T-helper 2 cell treated with Interferon-gamma antibody and Interleukin-4, amounts not matched to agents 100 ng/mL and 5 ng/mL, for 36 hours (primary cell): ENCODE measurements around the gene ARL4D. TPM values are rescaled to one million over a fixed set of nuclear protein-coding genes. Genes with fewer than 3 reads are reported as not detected.

Source experiments
- intact Hi-C: fragments of 100-400 bp; cut with micrococcal nuclease; formaldehyde crosslinking; loops from one replicate; pipeline ENCODE4 v1.15.1; 2023
- total RNA-seq: library from RNA; stranded (reverse); gene quantifications from 2 replicates; pipeline ENCODE4 v1.2.3, GENCODE V29; 2022

The ARL4D gene
- total RNA-seq = 5.3 and 5.6 TPM in 2 replicates

DNA sequence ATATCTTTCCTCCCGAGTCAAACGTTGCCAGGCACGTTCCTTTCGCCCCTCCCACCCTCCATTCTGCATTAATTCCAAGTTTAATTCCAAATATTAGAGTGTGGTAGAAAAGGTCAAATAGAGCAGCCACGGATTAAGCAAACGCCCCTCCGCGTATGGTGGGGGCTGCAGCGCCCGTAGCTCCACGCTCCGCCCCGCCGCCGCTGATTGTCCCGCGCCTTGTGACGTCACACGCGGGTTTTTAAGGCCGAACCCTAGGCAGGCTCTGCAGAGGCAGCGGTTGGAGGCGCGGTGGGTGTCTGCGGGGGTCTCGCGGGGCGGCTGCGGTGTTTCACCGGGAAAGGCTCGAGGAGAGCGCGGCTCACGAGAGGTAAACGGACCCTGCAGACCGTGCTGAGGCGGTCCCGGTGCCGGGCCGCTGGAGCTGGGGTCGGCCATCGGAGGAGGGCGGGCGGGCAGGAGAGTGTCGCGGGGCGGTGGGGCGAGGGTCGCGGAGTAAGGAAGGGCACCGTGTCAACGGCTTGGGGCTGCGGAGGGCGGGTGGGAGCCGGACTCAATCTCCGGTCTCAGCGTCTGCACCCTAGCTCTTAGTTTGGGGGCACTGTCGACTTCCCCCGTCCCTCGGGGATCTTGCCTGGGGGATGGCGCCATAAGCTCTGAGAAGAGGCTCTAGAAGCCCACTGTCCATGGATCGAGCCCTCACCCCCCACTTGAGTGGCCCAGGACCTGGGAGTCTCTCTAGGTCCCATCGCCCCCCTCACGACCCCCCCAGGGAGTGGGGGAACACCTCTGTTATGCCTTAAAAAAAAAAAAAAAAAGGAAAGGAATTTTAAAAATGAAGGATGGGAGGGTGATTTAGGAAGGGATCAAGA lies at the start of gene ARL4D:
TSS of gene ARL4D (plus strand) at position 270 of the 872 bp plus-strand sequence. CDS start 740 bp downstream, outside the sequence.
- intact Hi-C loops = no loop called here

DNA sequence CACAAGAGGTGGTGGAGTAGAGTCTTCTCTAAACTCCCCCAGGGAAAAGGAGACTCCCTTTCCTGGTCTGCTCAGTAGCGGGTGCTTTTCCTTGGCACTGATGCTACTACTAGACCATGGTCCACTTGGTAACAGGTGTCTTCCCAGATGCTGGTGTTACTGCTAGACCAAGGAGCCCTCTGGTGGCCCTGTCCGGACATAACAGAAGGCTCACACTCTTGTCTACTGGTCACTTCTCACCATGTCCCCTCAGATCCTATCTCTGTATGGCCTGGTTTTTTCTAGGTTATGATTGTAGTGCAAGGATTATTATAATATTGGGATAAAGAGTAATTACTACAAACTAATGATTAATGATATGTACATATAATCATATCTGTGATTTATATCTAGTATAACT lies 49.7 kb upstream of the ARL4D start:
- intact Hi-C loops = no loop called here

DNA sequence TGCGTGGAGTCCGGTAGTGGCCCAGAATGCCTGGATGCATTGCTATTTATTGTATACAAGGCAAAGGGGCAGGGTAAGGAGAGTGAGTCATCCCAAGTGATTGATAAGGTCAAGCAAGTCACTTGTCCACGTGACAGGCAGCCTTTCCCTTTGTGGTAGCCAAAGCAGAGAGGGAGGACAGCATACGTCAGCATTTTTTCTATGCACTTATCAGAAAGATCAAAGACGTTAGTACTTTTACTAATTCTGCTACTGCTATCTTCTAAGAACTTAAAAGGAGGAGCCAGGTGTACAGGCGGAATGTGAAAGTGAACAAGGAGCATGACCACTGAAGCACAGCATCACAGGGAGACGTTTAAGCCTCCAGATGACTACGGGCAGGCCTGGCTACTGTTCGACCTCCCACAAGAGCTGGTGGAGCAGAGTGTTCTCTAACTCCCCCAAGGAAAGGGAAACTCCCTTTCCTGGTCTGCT lies 47.9 kb upstream of the ARL4D start:
- intact Hi-C loops = no loop called here

- intact Hi-C loops = no loop called here
Observed at GRCh38 chr17:43351691-43352090, 47.1 kb upstream of the ARL4D start.

- intact Hi-C loops = no loop called here
Observed at GRCh38 chr17:43352579-43353331, 46.0 kb upstream of the ARL4D start.

DNA sequence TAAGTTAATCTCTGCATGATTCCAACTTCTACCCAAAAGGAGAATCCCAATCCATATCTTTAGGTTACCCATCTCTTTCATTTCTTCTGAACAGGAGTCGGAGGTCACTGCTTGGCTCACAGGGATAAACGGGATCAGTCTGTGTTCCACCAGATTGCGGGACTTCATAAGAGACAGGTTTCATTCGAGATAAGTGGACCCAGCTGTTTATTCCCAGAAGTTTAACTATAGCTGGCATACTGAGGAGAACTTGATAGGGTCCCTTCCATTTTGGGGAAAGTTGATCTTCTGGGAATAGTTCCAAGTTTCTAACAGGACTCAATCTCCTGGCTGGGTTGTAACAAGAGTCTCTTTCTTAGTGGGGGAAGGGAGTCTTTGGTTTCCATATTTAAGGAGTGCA lies 45.4 kb upstream of the ARL4D start:
- intact Hi-C loops = no loop called here

DNA sequence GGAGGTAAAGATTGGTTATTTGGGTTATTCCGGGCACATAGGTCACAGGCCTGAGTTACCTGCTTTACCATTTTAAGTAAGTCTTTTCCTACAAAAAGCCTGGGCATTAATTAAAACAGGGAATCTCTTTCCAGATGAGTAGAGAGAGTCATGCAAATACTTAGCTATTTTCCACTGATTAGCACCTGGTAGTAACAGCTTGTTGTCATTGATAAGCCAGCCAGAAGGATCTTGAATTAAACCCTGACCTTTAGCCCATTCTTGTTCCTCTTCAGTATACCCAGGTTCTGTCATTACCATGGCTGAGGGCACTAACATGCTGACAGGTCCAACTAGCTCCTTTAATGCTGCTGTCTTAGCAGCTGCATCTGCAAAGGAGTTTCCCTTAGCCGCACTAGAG lies 44.4 kb upstream of the ARL4D start:
- intact Hi-C loops = no loop called here

- intact Hi-C loops = no loop called here
Observed at GRCh38 chr17:43356450-43356849, 42.3 kb upstream of the ARL4D start.

DNA sequence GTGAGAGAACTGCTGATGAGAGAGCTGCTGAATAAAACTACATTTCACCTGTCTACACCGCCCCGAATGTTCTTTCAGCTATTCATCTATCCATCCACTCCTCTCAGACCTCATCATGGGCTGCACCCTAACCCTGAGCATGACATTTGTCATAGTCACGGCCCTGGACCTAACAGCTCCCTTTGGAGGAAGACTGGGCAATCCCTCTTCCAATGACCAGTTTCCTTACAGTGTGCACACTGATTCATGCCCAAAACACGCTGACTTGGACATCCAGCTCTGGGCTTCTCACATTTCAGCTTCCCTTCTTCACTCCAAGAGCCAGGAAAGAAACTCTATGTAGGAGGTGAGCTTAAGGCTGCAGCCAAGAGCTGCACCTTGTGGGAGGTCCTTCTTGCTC lies 41.8 kb upstream of the ARL4D start:
- intact Hi-C loops = no loop called here

DNA sequence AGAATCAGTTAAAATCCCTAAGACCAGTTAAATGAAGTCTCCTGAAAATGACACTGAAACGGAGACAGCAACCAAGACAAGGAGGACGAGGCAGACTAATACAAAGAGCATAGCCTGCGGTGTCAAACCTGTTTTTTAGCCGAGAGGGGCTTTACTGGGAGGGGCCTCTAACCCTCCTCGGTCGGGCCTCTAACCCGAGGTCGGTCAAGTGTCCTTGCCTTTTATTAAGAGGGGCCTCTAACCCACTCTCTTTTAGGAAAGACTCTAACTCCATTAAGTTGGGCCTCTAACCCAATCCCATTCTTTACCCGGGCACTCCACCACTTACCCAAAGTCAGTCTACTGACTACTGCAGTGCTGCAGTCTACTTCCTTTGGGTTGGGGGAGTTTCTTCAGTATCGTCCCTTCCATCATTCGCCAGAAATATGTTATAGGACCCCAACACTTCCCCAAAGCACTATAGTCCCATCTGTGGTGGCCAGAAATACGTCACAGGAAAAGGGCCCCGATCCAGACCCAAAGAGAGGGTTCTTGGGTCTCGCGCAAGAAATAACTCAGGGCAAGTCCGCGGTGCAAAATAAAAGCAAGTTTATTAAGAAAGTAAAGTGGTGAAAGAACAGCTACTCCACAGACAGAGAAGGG lies 39.2 kb upstream of the ARL4D start:
- intact Hi-C loops = loop anchor here (1.0 to 10.0 kb wide), 4 partner anchors 45 to 234 kb away; partner anchors contain the start of genes BRCA1 and ETV4

GRCh38 chr17:43360376-43360738 lies 38.4 kb upstream of the ARL4D start:
- intact Hi-C loops = loop anchor here (1.0 to 10.0 kb wide), 4 partner anchors 46 to 235 kb away; partner anchors contain the start of genes BRCA1 and ETV4

DNA sequence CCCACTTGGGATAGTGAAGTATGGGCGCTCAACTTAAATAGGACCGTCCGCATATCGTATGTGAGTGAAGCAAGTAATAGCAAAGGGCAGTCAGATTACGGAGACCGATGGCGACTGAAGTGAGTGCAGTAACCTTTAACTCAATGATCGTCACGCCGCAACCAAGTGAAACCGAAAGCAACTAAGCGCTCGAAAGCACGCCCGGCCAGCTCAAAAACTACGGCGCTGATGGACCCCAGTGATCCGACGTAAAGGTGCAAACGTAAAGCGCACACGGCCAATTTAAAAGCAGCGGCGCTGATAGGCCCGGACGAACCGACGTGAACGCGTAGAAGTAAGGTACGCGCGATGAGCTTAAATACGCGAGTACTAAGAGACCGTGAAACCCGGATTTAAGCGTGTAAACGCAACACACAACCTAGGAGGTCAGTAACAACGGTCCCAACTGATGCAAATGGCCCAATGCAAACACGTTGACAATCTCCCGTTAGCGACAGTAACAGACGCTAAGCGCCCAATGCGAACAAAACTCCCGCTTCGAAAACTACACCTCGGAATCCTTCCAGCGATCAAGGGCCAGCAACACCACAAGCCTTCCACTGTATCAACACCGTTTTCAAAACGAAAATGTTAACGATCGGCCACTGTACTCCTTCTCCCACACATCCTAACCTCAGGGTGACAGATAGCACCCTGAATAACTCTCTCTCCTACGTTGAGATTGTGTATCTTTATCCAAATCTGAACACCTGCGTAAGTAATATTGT lies 37.9 kb upstream of the ARL4D start:
- intact Hi-C loops = loop anchor here (1.0 to 10.0 kb wide), 4 partner anchors 46 to 236 kb away; partner anchors contain the start of genes BRCA1 and ETV4

GRCh38 chr17:43363181-43363925 lies 35.4 kb upstream of the ARL4D start:
- intact Hi-C loops = loop anchor here (10.0 kb wide), 1 partner anchor 181 kb away; the partner anchor contains the start of gene ETV4

DNA sequence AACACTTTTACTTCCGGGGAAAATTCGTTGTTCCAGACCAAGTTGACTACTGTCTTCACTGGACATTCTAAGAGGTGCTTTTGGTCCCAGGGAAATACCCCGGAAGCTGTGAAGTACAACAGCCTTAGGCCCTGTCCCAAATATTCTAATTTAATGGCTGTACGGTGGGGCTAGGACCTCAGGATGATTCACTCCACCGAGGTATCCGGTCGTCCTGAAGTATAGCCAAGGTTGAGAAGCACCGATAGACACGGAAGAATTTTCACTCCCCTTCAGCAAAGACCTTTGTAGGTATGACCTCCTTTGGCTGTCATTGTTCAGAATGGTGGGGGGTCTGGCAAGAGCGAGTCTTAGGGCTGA lies 34.9 kb upstream of the ARL4D start:
- intact Hi-C loops = loop anchor here (10.0 kb wide), 1 partner anchor 181 kb away; the partner anchor contains the start of gene ETV4

- intact Hi-C loops = loop anchor here (10.0 kb wide), 1 partner anchor 179 kb away; the partner anchor contains the start of gene ETV4
Observed at GRCh38 chr17:43365356-43365755, 33.4 kb upstream of the ARL4D start.

GRCh38 chr17:43365921-43366320 lies 32.9 kb upstream of the ARL4D start:
- intact Hi-C loops = loop anchor here (10.0 kb wide), 1 partner anchor 179 kb away; the partner anchor contains the start of gene ETV4

GRCh38 chr17:43366891-43367736 lies 31.7 kb upstream of the ARL4D start:
- intact Hi-C loops = loop anchor here (10.0 kb wide), 1 partner anchor 178 kb away; the partner anchor contains the start of gene ETV4

DNA sequence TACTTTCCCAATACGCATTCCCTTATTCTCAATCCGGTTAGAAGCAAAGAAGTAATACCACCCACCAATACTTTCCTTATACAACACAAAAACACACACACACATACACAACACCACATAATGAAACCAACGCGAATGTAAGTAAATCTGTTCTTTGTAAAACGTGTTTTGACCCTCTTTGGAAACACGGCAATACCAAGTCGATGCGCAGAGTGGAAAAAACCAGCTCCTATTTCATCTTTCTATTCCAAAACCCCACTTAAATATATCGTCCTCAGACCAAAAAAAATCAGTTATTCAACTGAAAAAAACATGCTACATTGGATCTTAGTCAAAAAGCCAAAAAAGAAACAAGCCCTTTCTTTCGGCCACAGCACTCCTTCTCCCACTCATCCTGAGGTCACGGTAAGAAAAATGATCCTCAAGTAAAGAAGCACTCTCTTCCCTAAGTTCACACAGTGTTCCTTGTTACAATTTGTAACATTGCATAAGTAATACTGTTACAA lies 31.0 kb upstream of the ARL4D start:
- intact Hi-C loops = loop anchor here (1.0 to 10.0 kb wide), 2 partner anchors 22 to 177 kb away; partner anchors contain the start of gene ETV4
